SK-N-SH treated with all-trans-retinoic acid at 6 μM for 48 hours (cell line): ENCODE results near the gene CYP1B1.

Experiments
- ATAC-seq: fragments of 200-7000 bp; cut with Tn5 transposase; 3 replicates; pipeline ENCODE4 v1.9.1; 2020; ENCODE audit warnings: mild to moderate bottlenecking, moderate library complexity
- ARNTL ChIP-seq: fragments of 450-650 bp; formaldehyde crosslinking; IDR thresholded peaks from 2 replicates; pipeline ENCODE4 v1.5.0; 2020; ENCODE audit warnings: low read depth, mild to moderate bottlenecking, moderate library complexity, borderline replicate concordance
- BACH2 ChIP-seq: fragments of 250-450 bp; sonication (Bioruptor Pico); IDR thresholded peaks from 2 replicates; pipeline ENCODE4 v1.9.0; 2021; ENCODE audit warnings: mild to moderate bottlenecking, borderline replicate concordance
- CSDC2 ChIP-seq: fragments of 250-450 bp; sonication (Bioruptor Pico); IDR thresholded peaks from 2 replicates; pipeline ENCODE4 v1.5.0; 2020; ENCODE audit warnings: mild to moderate bottlenecking, moderate library complexity
- ESRRG ChIP-seq: fragments of 250-450 bp; sonication (Bioruptor Pico); IDR thresholded peaks from 2 replicates; pipeline ENCODE4 v1.6.1; 2021; ENCODE audit warnings: mild to moderate bottlenecking
- GLIS3 ChIP-seq: fragments of 250-450 bp; sonication (Bioruptor Pico); IDR thresholded peaks from 2 replicates; pipeline ENCODE4 v1.5.0; 2020; ENCODE audit warnings: mild to moderate bottlenecking, moderate library complexity
- ISL1 ChIP-seq: fragments of 250-450 bp; sonication (Bioruptor Pico); IDR thresholded peaks from 2 replicates; pipeline ENCODE4 v2.1.2; 2022; ENCODE audit warnings: mild to moderate bottlenecking, moderate library complexity
- OSR1 ChIP-seq: fragments of 250-450 bp; sonication (Bioruptor Pico); IDR thresholded peaks from 2 replicates; pipeline ENCODE4 v1.8.0; 2022; ENCODE audit warnings: moderate library complexity, mild to moderate bottlenecking, inconsistent platforms
- PPARA ChIP-seq: fragments of 250-450 bp; sonication (Bioruptor Pico); IDR thresholded peaks from 2 replicates; pipeline ENCODE4 v1.5.0; 2020; ENCODE audit warnings: mild to moderate bottlenecking, borderline replicate concordance
- RARB ChIP-seq: fragments of 250-450 bp; sonication (Bioruptor Pico); IDR thresholded peaks from 2 replicates; pipeline ENCODE4 v1.8.0; 2021; ENCODE audit warnings: mild to moderate bottlenecking, moderate library complexity
- SNAI2 ChIP-seq: fragments of 250-450 bp; sonication (Bioruptor Pico); IDR thresholded peaks from 2 replicates; pipeline ENCODE4 v1.5.0; 2020; ENCODE audit warnings: mild to moderate bottlenecking, moderate library complexity
- TCF4 ChIP-seq: fragments of 250-450 bp; sonication (Bioruptor Pico); IDR thresholded peaks from 2 replicates; pipeline ENCODE4 v1.8.0; 2021; ENCODE audit warnings: mild to moderate bottlenecking, moderate library complexity, borderline replicate concordance
- TOX ChIP-seq: fragments of 250-450 bp; sonication (Bioruptor Pico); IDR thresholded peaks from 2 replicates; pipeline ENCODE4 v1.8.0; 2021; ENCODE audit warnings: mild to moderate bottlenecking, moderate library complexity, borderline replicate concordance
- ZFP3 ChIP-seq: fragments of 250-450 bp; sonication (Bioruptor Pico); IDR thresholded peaks from 2 replicates; pipeline ENCODE4 v1.5.0; 2020; ENCODE audit warnings: mild to moderate bottlenecking, moderate library complexity
- ZFP30 ChIP-seq: fragments of 450-650 bp; formaldehyde crosslinking; IDR thresholded peaks from 2 replicates; pipeline ENCODE4 v1.5.0; 2022; ENCODE audit warnings: mild to moderate bottlenecking, moderate library complexity
- ZNF70 ChIP-seq: fragments of 450-650 bp; formaldehyde crosslinking; IDR thresholded peaks from 2 replicates; pipeline ENCODE4 v1.5.0; 2020; ENCODE audit warnings: mild to moderate bottlenecking, moderate library complexity
- ZNF8 ChIP-seq: fragments of 450-650 bp; formaldehyde crosslinking; IDR thresholded peaks from 2 replicates; pipeline ENCODE4 v1.5.0; 2020; ENCODE audit warnings: mild to moderate bottlenecking, moderate library complexity
- TF ChIP-seq, protein P1 (sequence below): fragments of 250-450 bp; sonication (Bioruptor Pico); IDR thresholded peaks from 2 replicates; pipeline ENCODE4 v1.5.1; 2021; ENCODE audit warnings: mild to moderate bottlenecking, moderate library complexity
- TF ChIP-seq, protein P2 (sequence below): fragments of 250-450 bp; sonication (Bioruptor Pico); IDR thresholded peaks from 2 replicates; pipeline ENCODE4 v1.8.0; 2020; ENCODE audit warnings: mild to moderate bottlenecking, moderate library complexity, borderline replicate concordance
- TF ChIP-seq, protein P3 (sequence below): fragments of 250-450 bp; sonication (Bioruptor Pico); IDR thresholded peaks from 2 replicates; pipeline ENCODE4 v1.5.1; 2020; ENCODE audit warnings: low read depth, mild to moderate bottlenecking, moderate library complexity

Gene CYP1B1

DNA sequence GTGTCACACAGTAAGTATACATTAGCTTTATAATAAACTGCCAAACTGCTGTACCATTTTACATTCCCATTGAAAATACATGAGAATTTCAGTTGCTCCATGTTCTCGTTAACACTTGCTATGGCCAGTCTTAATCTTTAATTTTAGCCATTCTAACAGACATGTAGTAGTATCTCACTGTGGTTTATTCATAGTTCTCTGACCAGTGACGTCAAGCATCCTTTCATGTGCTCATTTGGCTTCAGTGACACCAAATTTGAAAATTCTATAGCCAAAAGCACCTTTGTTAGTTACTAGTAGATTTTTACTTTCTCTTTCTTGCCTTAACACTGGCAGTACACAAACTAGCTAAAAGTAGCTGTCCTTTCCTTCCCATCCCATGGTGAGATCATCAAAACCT, 43.0 kb downstream of the CYP1B1 start:
- no peak for ATAC-seq
- TF ChIP-seq RARB (CRISPR knock-in tag) (no peak), PPARA (CRISPR knock-in tag) (no peak), ZFP30 (no peak), TCF4 (CRISPR knock-in tag) (no peak), TOX (CRISPR knock-in tag) (no peak), BACH2 (CRISPR knock-in tag) (no peak), SNAI2 (CRISPR knock-in tag) (no peak), CSDC2 (no peak), ZFP3 (CRISPR knock-in tag) (no peak), ZNF70 (CRISPR knock-in tag) (no peak)
- TF ChIP-seq, protein P1, sequence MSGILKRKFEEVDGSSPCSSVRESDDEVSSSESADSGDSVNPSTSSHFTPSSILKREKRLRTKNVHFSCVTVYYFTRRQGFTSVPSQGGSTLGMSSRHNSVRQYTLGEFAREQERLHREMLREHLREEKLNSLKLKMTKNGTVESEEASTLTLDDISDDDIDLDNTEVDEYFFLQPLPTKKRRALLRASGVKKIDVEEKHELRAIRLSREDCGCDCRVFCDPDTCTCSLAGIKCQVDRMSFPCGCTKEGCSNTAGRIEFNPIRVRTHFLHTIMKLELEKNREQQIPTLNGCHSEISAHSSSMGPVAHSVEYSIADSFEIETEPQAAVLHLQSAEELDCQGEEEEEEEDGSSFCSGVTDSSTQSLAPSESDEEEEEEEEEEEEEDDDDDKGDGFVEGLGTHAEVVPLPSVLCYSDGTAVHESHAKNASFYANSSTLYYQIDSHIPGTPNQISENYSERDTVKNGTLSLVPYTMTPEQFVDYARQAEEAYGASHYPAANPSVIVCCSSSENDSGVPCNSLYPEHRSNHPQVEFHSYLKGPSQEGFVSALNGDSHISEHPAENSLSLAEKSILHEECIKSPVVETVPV (CRISPR knock-in tag): no peak
- TF ChIP-seq, protein P2, sequence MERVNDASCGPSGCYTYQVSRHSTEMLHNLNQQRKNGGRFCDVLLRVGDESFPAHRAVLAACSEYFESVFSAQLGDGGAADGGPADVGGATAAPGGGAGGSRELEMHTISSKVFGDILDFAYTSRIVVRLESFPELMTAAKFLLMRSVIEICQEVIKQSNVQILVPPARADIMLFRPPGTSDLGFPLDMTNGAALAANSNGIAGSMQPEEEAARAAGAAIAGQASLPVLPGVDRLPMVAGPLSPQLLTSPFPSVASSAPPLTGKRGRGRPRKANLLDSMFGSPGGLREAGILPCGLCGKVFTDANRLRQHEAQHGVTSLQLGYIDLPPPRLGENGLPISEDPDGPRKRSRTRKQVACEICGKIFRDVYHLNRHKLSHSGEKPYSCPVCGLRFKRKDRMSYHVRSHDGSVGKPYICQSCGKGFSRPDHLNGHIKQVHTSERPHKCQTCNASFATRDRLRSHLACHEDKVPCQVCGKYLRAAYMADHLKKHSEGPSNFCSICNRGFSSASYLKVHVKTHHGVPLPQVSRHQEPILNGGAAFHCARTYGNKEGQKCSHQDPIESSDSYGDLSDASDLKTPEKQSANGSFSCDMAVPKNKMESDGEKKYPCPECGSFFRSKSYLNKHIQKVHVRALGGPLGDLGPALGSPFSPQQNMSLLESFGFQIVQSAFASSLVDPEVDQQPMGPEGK (CRISPR knock-in tag): no peak

DNA sequence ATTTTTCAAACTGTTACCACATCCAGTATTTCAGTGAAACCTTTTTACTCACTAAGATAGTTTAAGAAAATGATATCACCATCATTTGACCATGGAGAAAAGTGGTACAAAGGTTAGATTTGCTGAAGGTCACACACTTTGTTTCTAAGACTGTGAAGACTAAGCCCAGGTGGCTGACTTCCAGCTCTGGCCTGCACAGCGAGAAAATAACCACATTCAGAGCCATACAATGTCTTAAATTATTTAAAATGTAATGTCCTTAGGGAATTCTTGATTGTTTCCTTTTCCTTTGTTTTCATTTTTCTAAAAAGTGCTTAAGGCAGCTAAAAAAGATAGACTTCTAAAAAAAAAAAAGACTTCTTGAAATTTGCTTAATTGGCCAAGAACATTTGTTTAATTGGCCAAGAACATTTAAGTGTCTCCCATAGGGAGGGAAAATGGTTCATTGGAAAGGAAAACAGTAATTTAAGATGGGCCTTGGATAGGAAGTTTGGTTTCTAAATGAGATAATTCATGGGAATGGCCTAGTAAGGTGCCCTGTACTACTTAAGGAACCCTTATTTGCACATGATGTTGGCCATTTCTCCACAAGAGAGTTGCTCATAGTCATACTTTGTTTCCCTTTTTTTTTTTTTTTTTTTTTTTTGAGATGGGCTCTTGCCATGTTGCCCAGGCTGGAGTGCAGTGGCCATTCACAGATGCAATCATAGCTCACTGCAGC, 45.2 kb downstream of the CYP1B1 start:
- no peak for ATAC-seq
- TF ChIP-seq ZNF8 (CRISPR knock-in tag) (no peak), ZNF70 (CRISPR knock-in tag) (no peak), TOX (CRISPR knock-in tag) (no peak), ESRRG (CRISPR knock-in tag) (no peak), ARNTL (no peak), RARB (CRISPR knock-in tag) (no peak), ZFP30 (no peak), ISL1 (CRISPR knock-in tag) (no peak), SNAI2 (CRISPR knock-in tag) (no peak), PPARA (CRISPR knock-in tag) (no peak), GLIS3 (CRISPR knock-in tag) (no peak), TCF4 (CRISPR knock-in tag) (no peak)
- TF ChIP-seq, protein P3, sequence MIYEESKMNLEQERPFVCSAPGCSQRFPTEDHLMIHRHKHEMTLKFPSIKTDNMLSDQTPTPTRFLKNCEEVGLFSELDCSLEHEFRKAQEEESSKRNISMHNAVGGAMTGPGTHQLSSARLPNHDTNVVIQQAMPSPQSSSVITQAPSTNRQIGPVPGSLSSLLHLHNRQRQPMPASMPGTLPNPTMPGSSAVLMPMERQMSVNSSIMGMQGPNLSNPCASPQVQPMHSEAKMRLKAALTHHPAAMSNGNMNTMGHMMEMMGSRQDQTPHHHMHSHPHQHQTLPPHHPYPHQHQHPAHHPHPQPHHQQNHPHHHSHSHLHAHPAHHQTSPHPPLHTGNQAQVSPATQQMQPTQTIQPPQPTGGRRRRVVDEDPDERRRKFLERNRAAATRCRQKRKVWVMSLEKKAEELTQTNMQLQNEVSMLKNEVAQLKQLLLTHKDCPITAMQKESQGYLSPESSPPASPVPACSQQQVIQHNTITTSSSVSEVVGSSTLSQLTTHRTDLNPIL (CRISPR knock-in tag): no peak
- TF ChIP-seq, protein P1 (CRISPR knock-in tag): no peak

DNA sequence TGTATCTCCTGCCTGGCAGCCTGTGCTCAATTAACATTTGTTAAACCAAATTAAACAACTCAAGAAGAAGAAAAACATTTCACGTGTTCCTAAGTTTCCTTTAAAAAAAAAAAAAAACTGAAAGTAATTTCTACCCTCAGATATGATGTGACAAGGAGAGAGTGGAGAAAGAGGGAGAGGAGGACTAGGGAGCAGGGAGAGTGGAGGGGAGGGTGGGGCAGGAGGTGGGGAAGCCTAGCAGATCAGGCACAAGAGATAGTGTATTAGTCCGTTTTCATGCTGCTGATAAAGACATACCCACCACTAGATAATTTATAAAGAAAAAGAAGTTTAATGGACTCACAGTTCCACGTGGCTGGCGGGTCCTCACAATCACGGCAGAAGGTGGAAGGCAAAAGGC, 46.4 kb downstream of the CYP1B1 start:
- no peak for TF ChIP-seq ZNF70 (CRISPR knock-in tag)
- no peak for TF ChIP-seq ZFP30
- TF ChIP-seq PPARA (CRISPR knock-in tag): no peak
- TF ChIP-seq ARNTL: no peak
- no peak for TF ChIP-seq TOX (CRISPR knock-in tag)
- TF ChIP-seq ESRRG (CRISPR knock-in tag): no peak
- TF ChIP-seq, protein P2 (CRISPR knock-in tag): no peak

DNA sequence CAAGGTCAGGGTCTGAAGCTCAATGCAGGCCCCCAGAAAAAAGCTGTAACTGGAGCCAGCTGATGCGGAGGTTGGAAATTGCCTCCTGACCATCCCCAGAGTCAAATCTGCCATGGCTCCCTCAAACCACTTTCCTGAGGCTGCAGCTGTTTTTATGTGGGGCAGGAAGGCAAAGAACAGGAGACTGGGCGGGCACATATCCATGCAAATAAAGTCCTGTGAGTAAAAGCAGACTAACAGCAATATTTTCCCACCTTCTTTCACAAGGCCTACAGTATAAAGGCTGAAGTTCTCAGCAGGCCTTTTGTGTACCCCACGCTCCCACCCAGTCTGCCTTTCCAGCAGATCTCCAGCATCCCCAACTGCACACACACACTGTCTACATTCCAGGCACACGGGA, 47.1 kb downstream of the CYP1B1 start:
- no peak for ATAC-seq
- TF ChIP-seq OSR1 (CRISPR knock-in tag) (no peak), SNAI2 (CRISPR knock-in tag) (no peak), BACH2 (CRISPR knock-in tag) (no peak), GLIS3 (CRISPR knock-in tag) (no peak), TCF4 (CRISPR knock-in tag) (no peak), ZFP30 (no peak), ZNF70 (CRISPR knock-in tag) (no peak), PPARA (CRISPR knock-in tag) (no peak)
- TF ChIP-seq, protein P1 (CRISPR knock-in tag): no peak
- TF ChIP-seq, protein P2 (CRISPR knock-in tag): no peak

More for the DNA sequence above, 46.4 kb downstream of the CYP1B1 start:
- ATAC-seq: no peak
